ENCODE measurements around the gene RAB4B.
"Not testable (repeated sequence)": the region's sequence is repeated elsewhere in the genome, so short reads cannot be mapped to it uniquely, and the experiment has no call there.

Gene RAB4B

GRCh38 chr19:40804783-40805242 lies 26.8 kb downstream of the RAB4B start:
- DNase-seq: no peak

- no peak for DNase-seq
These were observed 27.3 kb downstream of the RAB4B start for GRCh38 chr19:40805258-40805868.

- DNase-seq: peak; percentile 92
These were observed 28.5 kb downstream of the RAB4B start for GRCh38 chr19:40806423-40807146.

DNA sequence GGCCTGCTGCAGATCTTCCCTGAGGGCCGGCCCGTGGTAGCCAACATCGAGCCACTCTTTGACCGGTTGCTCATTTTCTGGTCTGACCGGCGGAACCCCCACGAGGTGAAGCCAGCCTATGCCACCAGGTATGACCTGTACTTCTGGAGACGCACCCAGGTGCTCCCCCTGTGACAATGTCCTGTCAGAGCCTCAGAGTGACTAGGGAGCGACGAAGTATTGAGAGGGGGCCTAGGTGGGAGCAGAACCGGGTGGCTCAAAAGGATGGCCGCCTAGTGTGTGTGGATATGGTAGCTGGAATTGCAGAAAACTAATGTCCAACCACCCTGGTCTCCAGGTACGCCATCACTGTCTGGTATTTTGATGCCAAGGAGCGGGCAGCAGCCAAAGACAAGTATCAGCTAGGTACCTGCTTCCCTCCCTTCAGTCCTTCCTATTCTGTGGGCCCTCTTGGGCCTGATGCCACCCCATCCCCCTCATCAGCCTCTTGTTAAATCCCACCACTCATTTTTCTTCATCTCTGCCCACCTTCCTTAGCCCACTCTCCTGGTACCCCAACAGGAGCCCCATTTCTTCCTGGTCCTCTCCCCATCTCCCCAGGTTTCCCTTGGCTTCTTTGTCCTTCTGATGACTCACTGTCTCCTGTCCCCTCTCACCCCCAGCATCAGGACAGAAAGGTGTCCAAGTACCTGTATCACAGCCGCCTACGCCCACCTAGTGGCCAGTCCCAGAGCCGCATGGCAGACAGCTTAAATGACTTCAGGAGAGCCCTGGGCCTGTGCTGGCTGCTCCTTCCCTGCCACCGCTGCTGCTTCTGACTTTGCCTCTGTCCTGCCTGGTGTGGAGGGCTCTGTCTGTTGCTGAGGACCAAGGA lies 29.3 kb downstream of the RAB4B start:
- no peak for DNase-seq

DNA sequence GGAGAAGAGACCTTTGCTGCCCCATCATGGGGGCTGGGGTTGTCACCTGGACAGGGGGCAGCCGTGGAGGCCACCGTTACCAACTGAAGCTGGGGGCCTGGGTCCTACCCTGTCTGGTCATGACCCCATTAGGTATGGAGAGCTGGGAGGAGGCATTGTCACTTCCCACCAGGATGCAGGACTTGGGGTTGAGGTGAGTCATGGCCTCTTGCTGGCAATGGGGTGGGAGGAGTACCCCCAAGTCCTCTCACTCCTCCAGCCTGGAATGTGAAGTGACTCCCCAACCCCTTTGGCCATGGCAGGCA lies 29.9 kb downstream of the RAB4B start:
- DNase-seq: no peak

- no peak for DNase-seq
These were observed 30.4 kb downstream of the RAB4B start for GRCh38 chr19:40808497-40808896.

DNA sequence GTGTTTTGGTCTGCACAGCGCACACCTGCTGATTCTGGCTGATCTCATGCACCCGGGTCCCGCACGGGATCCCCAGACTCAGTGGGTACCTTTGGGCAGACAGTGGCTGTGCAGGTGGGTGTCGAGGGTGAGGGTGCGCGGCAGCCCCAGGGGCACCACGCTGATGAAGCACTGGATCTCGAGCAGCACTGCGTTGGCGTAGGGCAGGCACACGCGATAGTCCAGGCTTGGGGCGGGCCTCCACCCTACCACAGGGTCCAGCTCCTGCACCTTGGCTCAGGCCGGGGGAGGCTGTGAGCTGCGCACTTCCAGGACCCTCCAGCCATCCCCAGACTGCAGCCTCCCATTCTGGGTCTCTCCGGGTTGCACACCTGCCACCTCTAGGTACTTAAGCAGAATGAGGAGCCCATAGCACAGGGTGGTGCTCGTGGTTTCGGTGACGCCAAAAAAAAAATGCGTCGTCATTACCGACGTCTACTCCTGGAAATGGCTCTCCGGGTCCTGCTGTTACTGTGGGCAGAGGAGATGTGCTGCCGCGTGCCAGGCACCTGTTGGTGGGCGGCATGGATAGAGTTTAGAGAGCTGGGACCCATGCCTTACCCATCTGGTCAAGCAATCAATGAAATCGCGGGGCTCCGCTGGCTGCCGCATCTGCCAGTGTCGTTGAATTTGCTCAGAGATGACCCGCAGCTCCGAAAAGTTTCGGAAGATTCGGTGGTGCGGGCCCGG lies 31.5 kb downstream of the RAB4B start:
- no peak for DNase-seq

- no peak for DNase-seq
These were observed 32.1 kb downstream of the RAB4B start for GRCh38 chr19:40810160-40810559.

DNA sequence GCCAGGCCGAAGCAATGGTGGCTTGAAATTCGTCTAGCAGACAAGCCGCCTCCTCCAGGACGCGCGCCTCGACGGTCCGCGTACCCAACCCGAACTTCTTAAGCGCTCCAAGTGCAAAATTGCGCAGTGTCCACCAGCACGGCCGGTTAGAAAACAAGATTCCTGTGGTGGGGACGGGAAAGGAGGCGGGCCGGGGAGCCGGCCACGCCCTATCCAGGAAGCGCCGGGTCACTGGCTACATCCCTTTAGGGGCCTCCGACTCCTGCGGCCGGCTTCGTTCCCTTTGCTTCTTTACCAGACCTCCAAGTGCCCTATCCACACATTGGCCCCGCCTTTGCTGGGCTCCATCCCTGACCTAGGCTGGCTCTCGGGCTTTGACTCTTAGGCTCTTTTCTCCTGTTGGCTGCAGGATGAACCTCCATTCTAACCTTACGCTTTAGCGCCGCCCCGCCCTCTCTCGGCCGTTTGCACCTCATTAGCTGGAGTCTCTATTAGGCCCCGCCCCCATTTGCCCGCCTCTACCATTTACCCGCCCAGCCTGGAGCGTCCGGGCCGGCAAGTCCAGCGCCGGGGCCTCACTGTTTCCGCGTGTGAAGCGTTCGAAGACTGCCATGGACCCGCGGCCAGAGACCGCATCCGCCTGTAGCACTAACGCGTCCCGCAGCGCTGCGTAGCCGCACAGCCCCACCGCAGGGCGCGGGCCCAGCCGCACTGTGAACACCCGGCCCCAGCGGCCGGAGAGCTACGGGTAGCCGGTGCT lies 32.8 kb downstream of the RAB4B start:
- peak; percentile 85 for DNase-seq

GRCh38 chr19:40811478-40812341 lies 33.7 kb downstream of the RAB4B start:
- no peak for DNase-seq

DNA sequence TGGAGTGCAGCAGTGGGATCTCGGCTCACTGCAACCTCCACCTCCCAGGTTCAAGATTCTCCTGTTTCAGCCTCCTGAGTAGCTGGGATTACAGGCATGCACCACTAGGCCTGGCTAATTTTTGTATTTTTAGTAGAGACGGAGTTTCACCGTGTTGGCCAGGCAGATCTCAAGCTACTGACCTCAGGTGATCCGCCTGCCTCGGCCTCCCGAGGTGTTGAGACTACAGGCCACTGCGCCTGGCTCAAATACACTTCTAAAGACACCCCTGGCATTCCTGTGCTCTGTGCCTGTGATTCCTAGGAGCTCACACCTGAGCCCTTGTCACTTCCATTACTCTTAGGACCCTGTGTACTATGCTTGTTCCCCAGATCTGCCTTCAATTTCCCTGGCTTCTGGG lies 34.5 kb downstream of the RAB4B start:
- DNase-seq: not testable (repeated sequence)

- DNase-seq: no peak
These were observed 35.1 kb downstream of the RAB4B start for GRCh38 chr19:40813182-40813581.

- no peak for DNase-seq
These were observed 37.2 kb downstream of the RAB4B start for GRCh38 chr19:40815223-40815622.

DNA sequence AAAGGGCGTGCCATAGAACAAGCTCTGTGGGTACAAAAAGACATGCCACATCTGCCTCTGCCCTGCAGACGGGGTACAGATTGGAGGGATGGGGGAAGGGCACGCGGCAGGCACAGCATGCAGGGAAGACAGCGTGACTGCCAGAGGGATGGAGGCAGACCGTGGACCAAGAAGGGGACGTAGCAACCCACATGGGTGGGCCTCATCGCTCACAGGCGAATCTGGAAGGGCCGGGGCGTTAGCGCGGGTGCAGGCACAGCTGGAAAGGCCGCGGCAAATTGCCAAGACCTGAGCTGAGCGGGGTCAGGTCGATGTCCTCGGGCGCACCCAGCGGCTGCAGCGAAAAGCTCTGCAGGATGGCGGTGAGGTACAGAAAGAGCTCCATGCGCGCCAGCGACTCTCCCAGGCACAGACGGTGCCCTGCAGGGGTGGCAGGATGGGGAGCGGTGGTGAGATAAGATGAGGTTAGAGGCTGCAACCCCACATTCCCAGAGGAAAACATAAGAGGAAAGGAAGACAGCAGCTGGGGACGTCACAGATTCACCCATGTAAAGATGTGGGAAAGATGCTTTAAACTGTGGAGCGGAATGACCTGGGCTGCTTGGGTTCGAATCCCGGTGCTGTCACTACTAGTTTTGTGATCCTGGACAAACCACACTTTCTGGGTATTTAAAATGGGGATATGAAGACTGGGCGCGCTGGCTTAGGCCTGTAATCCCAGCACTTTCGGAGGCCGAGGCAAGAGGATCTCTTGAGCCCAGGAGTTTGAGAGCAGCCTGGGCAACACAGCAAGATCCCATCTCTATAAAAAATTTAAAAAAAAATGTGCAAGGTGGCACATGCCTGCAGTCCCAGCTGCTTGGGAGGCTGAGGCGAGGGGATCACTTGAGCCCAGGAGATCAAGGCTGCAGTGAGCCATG lies 40.7 kb downstream of the RAB4B start:
- DNase-seq: peak; percentile 45

DNA sequence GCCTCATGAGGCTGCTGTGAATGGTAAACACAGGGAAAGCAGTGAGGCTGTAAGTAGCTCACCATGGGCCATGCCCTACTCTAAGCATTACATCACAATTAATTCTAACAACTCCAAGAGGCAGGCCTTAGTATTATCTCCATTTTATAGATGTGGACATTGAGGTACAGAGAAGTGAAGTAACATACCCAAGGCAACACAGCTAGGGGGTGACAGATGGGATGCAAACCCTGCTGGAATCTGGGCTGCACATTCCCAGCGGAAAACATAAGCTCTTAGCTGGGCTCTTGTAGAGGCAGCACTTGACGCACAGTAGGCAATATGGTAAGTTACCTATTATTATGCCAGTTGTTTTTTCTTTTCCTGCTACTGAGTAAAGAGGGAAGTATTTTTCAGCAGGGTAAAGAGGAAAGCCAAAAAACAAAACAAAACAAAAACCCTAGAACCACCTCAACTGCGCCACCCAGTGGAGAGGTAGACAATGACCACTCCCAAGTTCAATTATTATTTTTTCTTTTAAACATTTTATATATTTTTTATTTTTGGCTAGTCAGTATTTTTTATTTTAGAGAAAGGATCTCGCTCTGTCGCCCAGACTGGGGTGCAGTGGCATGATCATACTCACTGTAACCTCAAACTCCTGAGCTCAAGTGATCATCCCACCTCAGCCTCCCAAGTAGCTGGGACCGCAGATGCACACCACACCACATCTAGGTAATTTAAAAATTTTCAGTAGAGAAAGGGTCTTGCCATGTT lies 41.6 kb downstream of the RAB4B start:
- DNase-seq: peak; percentile 36

DNA sequence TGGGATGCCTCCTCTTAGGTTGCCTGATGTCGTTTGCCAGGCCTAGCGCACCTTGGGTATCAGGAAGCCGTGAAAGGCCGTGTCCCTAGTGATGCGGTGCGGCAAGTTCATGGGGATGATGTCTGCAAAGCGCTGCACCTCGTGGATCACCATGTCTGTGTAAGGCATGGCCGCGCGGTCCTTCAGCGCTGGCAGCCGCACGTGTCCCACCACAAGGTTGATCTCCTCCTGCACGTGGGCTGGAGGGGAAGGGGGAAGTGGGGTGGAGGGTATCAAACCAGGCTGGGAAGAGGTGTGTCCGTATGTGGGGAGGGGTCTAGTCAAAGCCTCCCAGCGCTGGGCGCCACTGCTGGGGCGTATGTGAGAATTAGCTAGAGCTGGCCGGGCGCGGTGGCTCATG lies 44.1 kb downstream of the RAB4B start:
- no peak for DNase-seq

- DNase-seq: not testable (repeated sequence)
These were observed 44.9 kb downstream of the RAB4B start for GRCh38 chr19:40822704-40823553.

DNA sequence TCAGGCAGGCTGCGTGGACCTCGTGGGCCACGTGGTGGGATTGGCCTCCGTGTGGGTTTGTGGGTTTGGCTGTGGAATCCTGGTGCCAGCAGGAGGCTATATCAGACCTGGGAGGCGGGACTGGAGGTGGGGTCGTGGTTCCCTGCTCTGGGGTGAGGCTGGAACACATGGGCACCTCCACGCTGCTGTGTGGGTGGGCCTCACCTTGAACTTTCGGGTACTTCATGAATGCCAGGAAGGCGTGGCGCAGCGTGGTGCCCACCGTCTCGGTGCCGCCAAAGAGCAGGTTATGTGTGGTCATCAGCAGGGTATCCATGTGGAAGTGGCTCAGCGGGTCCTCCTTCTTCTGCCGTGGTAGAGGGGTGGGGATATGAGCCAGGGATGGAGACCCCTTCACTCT lies 46.9 kb downstream of the RAB4B start:
- not testable (repeated sequence) for DNase-seq
